ENCODE results near the gene EIPR1.
"Not testable (repeated sequence)": the region's sequence is repeated elsewhere in the genome, so short reads cannot be mapped to it uniquely, and the experiment has no call there.

The EIPR1 gene

GRCh38 chr2:3192920-3193319 is 184.7 kb downstream of the EIPR1 start:
- no peak for DNase-seq (ENCODE audit: low spot score)

- DNase-seq (ENCODE audit: low spot score), result no peak
Measured at GRCh38 chr2:3192281-3192818, 185.3 kb downstream of the EIPR1 start.

- no peak for DNase-seq (ENCODE audit: low spot score)
Measured at GRCh38 chr2:3189961-3190360, 187.7 kb downstream of the EIPR1 start.

GRCh38 chr2:3189076-3189591 is 188.5 kb downstream of the EIPR1 start:
- no peak for DNase-seq (ENCODE audit: low spot score)

- DNase-seq (ENCODE audit: low spot score), result no peak
Measured at GRCh38 chr2:3188405-3188946, 189.1 kb downstream of the EIPR1 start.

- DNase-seq (ENCODE audit: low spot score), result no peak
Measured at GRCh38 chr2:3187467-3187866, 190.2 kb downstream of the EIPR1 start.

- DNase-seq (ENCODE audit: low spot score), result no peak
Measured at GRCh38 chr2:3186766-3187165, 190.9 kb downstream of the EIPR1 start.

GRCh38 chr2:3185910-3186309 is 191.7 kb downstream of the EIPR1 start:
- DNase-seq (ENCODE audit: low spot score), result no peak

- DNase-seq (ENCODE audit: low spot score), result no peak
Measured at GRCh38 chr2:3185256-3185655, 192.4 kb downstream of the EIPR1 start.

GRCh38 chr2:3184167-3184566 is 193.5 kb downstream of the EIPR1 start:
- no peak for DNase-seq (ENCODE audit: low spot score)

GRCh38 chr2:3183766-3184165 is 193.9 kb downstream of the EIPR1 start:
- DNase-seq (ENCODE audit: low spot score), result no peak

- DNase-seq (ENCODE audit: low spot score), result no peak
Measured at GRCh38 chr2:3182848-3183247, 194.8 kb downstream of the EIPR1 start.

GRCh38 chr2:3181416-3182010 is 196.1 kb downstream of the EIPR1 start:
- no peak for DNase-seq (ENCODE audit: low spot score)

GRCh38 chr2:3180909-3181221 is 196.8 kb downstream of the EIPR1 start:
- not testable (repeated sequence) for DNase-seq (ENCODE audit: low spot score)

- no peak for DNase-seq (ENCODE audit: low spot score)
Measured at GRCh38 chr2:3180082-3180908, 197.3 kb downstream of the EIPR1 start.

- no peak for DNase-seq (ENCODE audit: low spot score)
Measured at GRCh38 chr2:3179626-3180025, 198.0 kb downstream of the EIPR1 start.

- no peak for DNase-seq (ENCODE audit: low spot score)
Measured at GRCh38 chr2:3179208-3179607, 198.4 kb downstream of the EIPR1 start.

- no peak for DNase-seq (ENCODE audit: low spot score)
Measured at GRCh38 chr2:3178578-3179031, 199.0 kb downstream of the EIPR1 start.

GRCh38 chr2:3177891-3178577 is 199.6 kb downstream of the EIPR1 start:
- DNase-seq (ENCODE audit: low spot score), result no peak

- DNase-seq (ENCODE audit: low spot score), result no peak
Measured at GRCh38 chr2:3176869-3177255, 200.8 kb downstream of the EIPR1 start.

GRCh38 chr2:3176071-3176868 is 201.3 kb downstream of the EIPR1 start:
- no peak for DNase-seq (ENCODE audit: low spot score)

GRCh38 chr2:3175568-3175955 is 202.1 kb downstream of the EIPR1 start:
- no peak for DNase-seq (ENCODE audit: low spot score)

Data from hepatic stellate cell (primary cell).